ENCODE results near the gene IRAG1.

DNA sequence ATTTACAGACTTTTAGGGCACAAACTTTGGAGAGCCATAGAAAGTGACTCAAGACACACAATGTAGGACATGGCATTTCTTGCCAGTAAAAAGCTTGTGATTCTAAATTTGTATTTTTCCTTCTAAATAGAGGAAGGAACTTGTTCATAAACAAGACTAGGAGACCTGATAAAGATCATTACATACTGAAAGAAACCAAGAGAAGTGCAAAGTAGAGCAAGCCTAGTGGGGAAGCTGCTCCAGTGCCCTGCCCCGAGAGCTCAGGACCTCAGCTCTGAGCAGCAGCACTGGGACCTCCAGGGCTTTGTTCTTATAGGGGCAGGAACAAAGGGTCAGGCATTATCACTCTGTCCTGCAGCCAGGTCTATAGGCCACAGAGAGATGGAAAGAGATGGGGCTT lies 7.2 kb downstream of the IRAG1 start:
- TF ChIP-seq, protein P1, sequence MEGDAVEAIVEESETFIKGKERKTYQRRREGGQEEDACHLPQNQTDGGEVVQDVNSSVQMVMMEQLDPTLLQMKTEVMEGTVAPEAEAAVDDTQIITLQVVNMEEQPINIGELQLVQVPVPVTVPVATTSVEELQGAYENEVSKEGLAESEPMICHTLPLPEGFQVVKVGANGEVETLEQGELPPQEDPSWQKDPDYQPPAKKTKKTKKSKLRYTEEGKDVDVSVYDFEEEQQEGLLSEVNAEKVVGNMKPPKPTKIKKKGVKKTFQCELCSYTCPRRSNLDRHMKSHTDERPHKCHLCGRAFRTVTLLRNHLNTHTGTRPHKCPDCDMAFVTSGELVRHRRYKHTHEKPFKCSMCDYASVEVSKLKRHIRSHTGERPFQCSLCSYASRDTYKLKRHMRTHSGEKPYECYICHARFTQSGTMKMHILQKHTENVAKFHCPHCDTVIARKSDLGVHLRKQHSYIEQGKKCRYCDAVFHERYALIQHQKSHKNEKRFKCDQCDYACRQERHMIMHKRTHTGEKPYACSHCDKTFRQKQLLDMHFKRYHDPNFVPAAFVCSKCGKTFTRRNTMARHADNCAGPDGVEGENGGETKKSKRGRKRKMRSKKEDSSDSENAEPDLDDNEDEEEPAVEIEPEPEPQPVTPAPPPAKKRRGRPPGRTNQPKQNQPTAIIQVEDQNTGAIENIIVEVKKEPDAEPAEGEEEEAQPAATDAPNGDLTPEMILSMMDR (IDR thresholded peaks at IDR 0.05) = no peak
- TF ChIP-seq POLR2A (IDR thresholded peaks at IDR 0.05) = no peak

Measured in lower leg skin (tissue), 3 donors.